Astrocyte (in vitro differentiated cells and primary cell): ENCODE measurements around the gene RBP4.

Experiments
- EZH2 ChIP-seq: IDR thresholded peaks from 2 replicates; pipeline ENCODE4 v1.6.1; 2012; ENCODE audit warnings: mild to moderate bottlenecking, low read length, inconsistent platforms; ENCODE audit not compliant: insufficient read depth
- TF ChIP-seq, protein P1 (sequence below): IDR thresholded peaks from 2 replicates; pipeline ENCODE4 v1.5.1; 2011; ENCODE audit warnings: low read depth, mild to moderate bottlenecking, inconsistent platforms, low read length, moderate library complexity; ENCODE audit not compliant: insufficient read depth

DNA sequence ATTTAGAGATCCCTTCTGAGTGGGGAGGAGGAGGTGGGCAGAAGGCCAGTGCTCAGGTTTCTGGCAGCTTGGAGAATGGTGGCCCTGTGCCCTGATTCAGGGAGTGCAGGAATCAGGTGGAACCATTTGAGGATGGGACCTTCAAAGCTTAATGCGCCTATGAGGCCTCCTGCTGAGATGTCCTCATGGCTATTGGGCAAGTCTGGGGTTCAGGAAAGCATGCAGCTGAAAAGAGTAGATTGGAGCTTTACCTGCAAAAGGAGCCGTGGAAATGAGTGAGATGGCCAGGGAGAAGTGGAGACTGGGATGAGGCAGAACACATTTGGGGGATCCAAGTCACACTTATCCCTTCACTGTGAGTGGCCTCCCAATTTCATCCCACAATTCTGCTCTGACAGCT lies 28.4 kb downstream of the RBP4 start:
- TF ChIP-seq, protein P1, sequence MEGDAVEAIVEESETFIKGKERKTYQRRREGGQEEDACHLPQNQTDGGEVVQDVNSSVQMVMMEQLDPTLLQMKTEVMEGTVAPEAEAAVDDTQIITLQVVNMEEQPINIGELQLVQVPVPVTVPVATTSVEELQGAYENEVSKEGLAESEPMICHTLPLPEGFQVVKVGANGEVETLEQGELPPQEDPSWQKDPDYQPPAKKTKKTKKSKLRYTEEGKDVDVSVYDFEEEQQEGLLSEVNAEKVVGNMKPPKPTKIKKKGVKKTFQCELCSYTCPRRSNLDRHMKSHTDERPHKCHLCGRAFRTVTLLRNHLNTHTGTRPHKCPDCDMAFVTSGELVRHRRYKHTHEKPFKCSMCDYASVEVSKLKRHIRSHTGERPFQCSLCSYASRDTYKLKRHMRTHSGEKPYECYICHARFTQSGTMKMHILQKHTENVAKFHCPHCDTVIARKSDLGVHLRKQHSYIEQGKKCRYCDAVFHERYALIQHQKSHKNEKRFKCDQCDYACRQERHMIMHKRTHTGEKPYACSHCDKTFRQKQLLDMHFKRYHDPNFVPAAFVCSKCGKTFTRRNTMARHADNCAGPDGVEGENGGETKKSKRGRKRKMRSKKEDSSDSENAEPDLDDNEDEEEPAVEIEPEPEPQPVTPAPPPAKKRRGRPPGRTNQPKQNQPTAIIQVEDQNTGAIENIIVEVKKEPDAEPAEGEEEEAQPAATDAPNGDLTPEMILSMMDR = no peak
- no peak for TF ChIP-seq EZH2
